ENCODE data around the gene GPBP1L1.

Gene GPBP1L1

DNA sequence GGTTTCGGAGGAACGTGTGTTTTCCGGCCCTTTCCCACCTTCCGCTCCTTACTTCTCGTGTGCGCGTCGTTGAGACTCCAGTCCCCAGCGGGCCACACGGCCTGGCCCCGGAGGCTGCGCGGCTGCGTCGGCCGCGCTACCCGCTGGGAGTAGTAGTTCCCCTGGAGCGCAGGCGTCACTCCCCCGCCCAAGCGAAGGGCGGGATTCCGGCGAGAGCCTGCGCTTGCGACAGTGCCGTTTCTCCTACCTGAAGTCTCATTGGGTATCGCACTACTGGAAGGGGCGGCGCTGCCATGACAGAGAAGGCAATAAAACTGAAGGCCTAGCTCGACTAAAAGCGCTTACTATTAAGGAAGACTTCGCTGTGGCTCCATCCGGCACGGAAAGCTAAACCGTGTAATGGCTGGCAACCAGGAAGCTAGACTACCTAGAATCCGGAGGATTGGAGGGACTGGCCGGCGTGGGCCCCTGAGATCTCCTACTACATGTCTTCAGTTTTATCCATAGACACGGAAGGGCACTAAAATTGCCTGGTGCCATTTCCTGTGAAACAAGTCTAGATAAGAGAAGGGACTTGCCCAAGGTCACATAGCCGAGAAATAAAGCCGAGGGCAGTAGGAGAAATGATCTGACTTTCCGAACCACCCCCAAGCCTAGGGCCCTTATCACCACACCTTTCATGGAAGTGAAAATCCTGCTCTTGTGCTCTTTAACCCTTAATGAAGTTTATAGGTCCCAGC, 851 bp upstream of the GPBP1L1 start:
- peak; percentile 90 for DNase-seq (ENCODE audit: low spot score)
- TF ChIP-seq, protein P1, sequence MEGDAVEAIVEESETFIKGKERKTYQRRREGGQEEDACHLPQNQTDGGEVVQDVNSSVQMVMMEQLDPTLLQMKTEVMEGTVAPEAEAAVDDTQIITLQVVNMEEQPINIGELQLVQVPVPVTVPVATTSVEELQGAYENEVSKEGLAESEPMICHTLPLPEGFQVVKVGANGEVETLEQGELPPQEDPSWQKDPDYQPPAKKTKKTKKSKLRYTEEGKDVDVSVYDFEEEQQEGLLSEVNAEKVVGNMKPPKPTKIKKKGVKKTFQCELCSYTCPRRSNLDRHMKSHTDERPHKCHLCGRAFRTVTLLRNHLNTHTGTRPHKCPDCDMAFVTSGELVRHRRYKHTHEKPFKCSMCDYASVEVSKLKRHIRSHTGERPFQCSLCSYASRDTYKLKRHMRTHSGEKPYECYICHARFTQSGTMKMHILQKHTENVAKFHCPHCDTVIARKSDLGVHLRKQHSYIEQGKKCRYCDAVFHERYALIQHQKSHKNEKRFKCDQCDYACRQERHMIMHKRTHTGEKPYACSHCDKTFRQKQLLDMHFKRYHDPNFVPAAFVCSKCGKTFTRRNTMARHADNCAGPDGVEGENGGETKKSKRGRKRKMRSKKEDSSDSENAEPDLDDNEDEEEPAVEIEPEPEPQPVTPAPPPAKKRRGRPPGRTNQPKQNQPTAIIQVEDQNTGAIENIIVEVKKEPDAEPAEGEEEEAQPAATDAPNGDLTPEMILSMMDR (IDR thresholded peaks at IDR 0.05; ENCODE audit: extremely low read depth, missing control alignments), result no peak

DNA sequence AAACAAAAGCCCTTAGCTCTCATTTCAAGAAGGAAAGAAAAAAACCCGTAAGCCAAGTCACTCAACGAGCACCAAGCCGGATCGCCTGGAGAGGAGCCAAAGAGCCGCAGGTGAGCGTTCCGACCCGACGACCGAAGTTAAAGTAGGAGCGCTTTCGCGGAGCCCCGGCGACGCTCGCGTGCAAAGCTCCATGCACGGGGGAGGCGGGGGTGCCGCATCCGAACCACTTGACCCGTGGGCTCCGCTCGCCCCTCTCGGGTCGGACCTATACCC, 382 bp downstream of the GPBP1L1 start:
- TF ChIP-seq, protein P1 (IDR thresholded peaks at IDR 0.05; ENCODE audit: extremely low read depth, missing control alignments), result no peak
- DNase-seq (ENCODE audit: low spot score), result peak; percentile 25

DNA sequence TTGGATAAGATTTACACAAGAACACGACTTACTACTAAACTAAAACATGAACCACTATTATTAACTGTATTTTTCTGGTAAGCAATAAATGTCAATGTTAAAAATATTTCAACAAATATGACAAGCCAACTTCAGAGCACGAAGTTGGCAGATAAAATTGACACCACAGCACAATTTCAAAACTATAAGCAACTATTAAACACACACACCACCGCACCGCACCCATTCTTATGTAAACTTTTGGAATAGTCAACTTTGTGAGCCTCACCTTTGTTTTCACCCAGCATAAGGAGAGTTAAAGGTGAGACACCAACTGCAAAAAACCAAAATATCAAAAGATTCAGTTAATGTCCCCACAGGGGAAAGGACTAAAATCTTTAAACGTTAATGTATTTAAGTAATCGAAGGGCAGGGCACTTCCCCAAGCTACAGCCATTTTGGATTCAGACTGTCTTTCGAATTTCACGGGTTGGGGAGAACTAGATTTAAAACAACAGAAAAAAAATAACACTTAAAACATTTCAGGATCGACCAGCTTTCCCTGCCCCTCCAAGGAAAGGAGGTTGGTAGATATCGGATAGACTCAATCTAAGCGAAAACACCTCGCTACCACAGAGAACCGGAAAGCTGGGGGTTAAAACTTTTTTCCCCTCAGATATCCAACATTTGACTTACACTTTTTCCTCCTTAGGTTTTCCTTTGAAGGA, 872 bp downstream of the GPBP1L1 start:
- TF ChIP-seq, protein P1 (IDR thresholded peaks at IDR 0.05; ENCODE audit: extremely low read depth, missing control alignments), result no peak
- DNase-seq (ENCODE audit: low spot score), result no peak

DNA sequence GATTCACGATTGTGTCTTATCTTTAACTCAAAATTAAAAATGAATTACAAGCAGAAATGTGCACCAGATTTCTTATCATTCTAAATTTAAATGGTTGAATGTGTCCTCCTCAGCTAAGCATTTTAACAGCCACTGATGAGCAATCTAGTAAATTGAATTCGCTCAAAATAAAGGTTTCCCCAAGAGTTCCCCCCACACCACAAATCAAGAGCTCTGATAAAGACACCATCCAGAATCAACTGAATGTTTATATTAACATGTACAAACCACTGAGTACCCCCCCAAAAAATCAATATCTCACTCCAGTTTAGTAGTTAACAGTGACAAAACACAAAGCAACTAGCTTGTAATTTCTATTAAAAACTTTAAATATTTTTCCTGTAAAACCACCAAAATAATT, 1.9 kb downstream of the GPBP1L1 start:
- TF ChIP-seq, protein P1 (IDR thresholded peaks at IDR 0.05; ENCODE audit: extremely low read depth, missing control alignments), result no peak
- DNase-seq (ENCODE audit: low spot score), result no peak

DNA sequence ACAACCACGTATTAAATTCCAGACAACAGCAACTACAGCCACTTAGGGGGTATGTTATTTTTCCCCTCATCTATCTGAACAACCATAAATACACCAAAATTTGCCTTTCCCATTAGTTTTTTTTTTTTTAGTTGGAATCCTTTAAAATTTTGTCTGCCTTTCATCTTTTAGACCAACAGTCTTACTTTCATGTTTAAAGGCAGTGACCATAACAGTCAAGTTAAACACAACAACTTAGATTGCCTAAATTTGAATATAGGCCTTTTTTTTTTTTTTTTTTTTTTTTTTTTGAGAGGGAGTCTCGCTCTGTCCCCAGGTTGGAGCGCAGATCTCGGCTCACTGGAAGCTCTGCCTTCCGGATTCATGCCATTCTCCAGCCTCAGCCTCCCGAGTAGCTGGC, 3.4 kb downstream of the GPBP1L1 start:
- TF ChIP-seq, protein P1 (IDR thresholded peaks at IDR 0.05; ENCODE audit: extremely low read depth, missing control alignments), result no peak
- DNase-seq (ENCODE audit: low spot score), result no peak

DNA sequence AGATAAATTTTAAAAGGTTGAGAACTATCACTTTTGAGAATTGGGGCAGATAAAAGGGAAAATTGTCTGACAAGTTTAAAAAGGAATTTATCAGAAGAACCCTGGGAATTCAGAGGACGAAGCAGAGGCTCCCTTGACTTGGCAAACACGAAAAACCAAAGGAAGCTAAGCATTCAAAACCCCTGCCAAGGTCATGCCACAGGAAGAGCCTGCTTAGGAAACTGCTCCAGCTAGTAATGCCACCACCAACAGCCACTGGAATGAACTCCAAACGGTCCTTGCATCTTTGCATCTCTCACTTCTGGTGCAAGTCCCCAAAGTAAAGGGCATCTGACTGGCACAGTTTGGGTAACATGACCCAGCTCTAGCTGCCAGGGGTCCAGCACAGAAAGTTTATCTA, 7.2 kb downstream of the GPBP1L1 start:
- no peak for DNase-seq (ENCODE audit: low spot score)
- TF ChIP-seq, protein P1 (IDR thresholded peaks at IDR 0.05; ENCODE audit: extremely low read depth, missing control alignments), result no peak

DNA sequence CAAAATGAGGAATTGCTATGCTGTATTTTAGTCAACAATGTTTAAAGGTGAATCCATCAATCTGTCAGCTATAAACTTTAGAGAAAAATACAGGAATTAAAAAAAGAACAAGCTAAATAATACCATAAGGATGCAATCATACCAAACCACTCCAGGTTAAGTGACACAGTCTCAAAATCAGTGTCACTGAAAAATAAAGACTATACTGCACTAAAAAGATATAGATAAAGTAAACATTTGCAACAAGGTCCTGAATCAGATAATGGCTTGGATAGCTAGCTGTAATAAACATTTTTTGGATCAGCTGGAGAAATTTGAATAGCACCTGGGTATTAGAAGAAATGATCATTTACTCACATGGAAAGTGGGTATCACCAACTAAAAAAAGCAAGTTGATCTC, 7.8 kb downstream of the GPBP1L1 start:
- TF ChIP-seq, protein P1 (IDR thresholded peaks at IDR 0.05; ENCODE audit: extremely low read depth, missing control alignments), result no peak

More for the DNA sequence above, 7.8 kb downstream of the GPBP1L1 start:
- DNase-seq (ENCODE audit: low spot score), result no peak
